GM12878 (cell line): ENCODE data around the gene KIAA1586. TPM values are rescaled to one million over a fixed set of nuclear protein-coding genes. Genes with fewer than 3 reads are reported as not detected.

Source experiments
- ATAC-seq: fragments of 200-7000 bp; cut with Tn5 transposase; 3 replicates; pipeline ENCODE4 v1.9.1; 2020; ENCODE audit warnings: mild to moderate bottlenecking, moderate library complexity
- BruUV-seq: library from RNA; stranded (reverse); fragments of 400-500 nt; replicated peaks from 2 replicates; lab custom pipeline; 2021; lab: Mats Ljungman, UMichigan
- CTCF ChIA-PET: fragments of 300-600 bp; sonication (Branson Sonifier 250); formaldehyde crosslinking; extraction: SDS; loops from one replicate; lab custom pipeline; 2021; ENCODE audit warnings: inconsistent platforms; lab: Yijun Ruan, JAX
- POLR2A ChIA-PET: fragments of 350-600 bp; formaldehyde crosslinking; extraction: SDS; loops from one replicate; lab custom pipeline; 2021; ENCODE audit warnings: inconsistent platforms; lab: Charles Lee
- RAD21 ChIA-PET: fragments of 300-600 bp; sonication (Branson Sonifier 250); formaldehyde crosslinking; loops from one replicate; lab custom pipeline; 2023; ENCODE audit warnings: antibody characterized with exemption; ENCODE audit not compliant: unreplicated experiment; lab: Charles Lee
- SMC1A ChIA-PET: fragments of 300-600 bp; sonication (Branson Sonifier 250); formaldehyde crosslinking; loops from one replicate; lab custom pipeline; 2023; ENCODE audit not compliant: unreplicated experiment, uncharacterized antibody; lab: Charles Lee
- DNase-seq: peaks from one replicate; pipeline ENCODE4 v3.0.0-alpha.2; 2011; ENCODE audit warnings: low read depth, low spot score
- FAIRE-seq: peaks from 3 replicates; lab custom pipeline; 2011; peaks lifted over from hg19 to GRCh38; lab: Jason Lieb, UNC
- H2AFZ ChIP-seq: 2 replicates; pipeline ENCODE4 v1.6.0; 2011; ENCODE audit warnings: low read depth, low read length, control low read depth; ENCODE audit not compliant: control insufficient read depth
- H3K27ac ChIP-seq: 2 replicates; pipeline ENCODE4 v1.5.1; 2011; ENCODE audit warnings: control low read depth; ENCODE audit not compliant: control insufficient read depth, insufficient read depth
- H3K27me3 ChIP-seq, 2 experiments: replicated peaks in 1 of 2; 2 replicates each; pipeline versions ENCODE4 v1.6.0 to v1.6.1; 2011; ENCODE audit warnings: low read length in 1 of 2; ENCODE audit not compliant: control insufficient read depth in 2 of 2, insufficient read depth in 2 of 2
- H3K36me3 ChIP-seq, 2 experiments: 2 replicates each; pipeline ENCODE4 v1.5.1; 2011; ENCODE audit warnings: low read length in 1 of 2; ENCODE audit not compliant: control insufficient read depth in 2 of 2, insufficient read depth in 2 of 2
- H3K4me1 ChIP-seq: 2 replicates; pipeline ENCODE4 v1.6.1; 2011; ENCODE audit warnings: mild to moderate bottlenecking, low read length, moderate library complexity, mixed read lengths; ENCODE audit not compliant: control insufficient read depth, insufficient read depth
- H3K4me2 ChIP-seq: 2 replicates; pipeline ENCODE4 v1.6.0; 2011; ENCODE audit warnings: control low read depth; ENCODE audit not compliant: control insufficient read depth, insufficient read depth
- H3K4me3 ChIP-seq: fragments of 200-600 bp; sonication (generic); 2 replicates; pipeline ENCODE4 v1.5.1; 2016
- H3K79me2 ChIP-seq: 2 replicates; pipeline ENCODE4 v1.6.0; 2011; ENCODE audit warnings: low read length; ENCODE audit not compliant: control insufficient read depth, insufficient read depth
- H3K9ac ChIP-seq: 2 replicates; pipeline ENCODE4 v1.8.0; 2011; ENCODE audit warnings: low read length, control low read depth, mixed read lengths; ENCODE audit not compliant: control insufficient read depth, insufficient read depth
- H3K9me3 ChIP-seq: replicated peaks from 3 replicates; pipeline ENCODE4 v1.5.1; 2011; ENCODE audit warnings: mild to moderate bottlenecking, low read length; ENCODE audit not compliant: control insufficient read depth, insufficient read depth
- H4K20me1 ChIP-seq: 2 replicates; pipeline ENCODE4 v1.6.0; 2011; ENCODE audit not compliant: control insufficient read depth, insufficient read depth
- CBX3 ChIP-seq: fragments of 200-600 bp; sonication (generic); IDR thresholded peaks from 2 replicates; pipeline ENCODE4 v1.6.1; 2016; ENCODE audit warnings: low read depth, borderline replicate concordance
- CEBPB ChIP-seq, 2 experiments: fragments of 150-350 bp in 1 of 2; IDR thresholded peaks; 2 replicates each; pipeline ENCODE4 v1.6.1; 2012 to 2014; ENCODE audit warnings: low read depth in 2 of 2, low read length in 2 of 2, borderline replicate concordance in 1 of 2, inconsistent platforms in 1 of 2
- E2F4 ChIP-seq: IDR thresholded peaks from 2 replicates; pipeline ENCODE4 v1.6.1; 2012; ENCODE audit warnings: low read depth, low read length, improper control_type of control experiment
- E2F8 ChIP-seq: fragments of 450-650 bp; IDR thresholded peaks from 2 replicates; pipeline ENCODE4 v1.6.1; 2018; ENCODE audit warnings: mild to moderate bottlenecking, low read depth, moderate library complexity; ENCODE audit not compliant: partially characterized antibody
- IRF4 ChIP-seq: IDR thresholded peaks from 2 replicates; pipeline ENCODE4 v1.6.1; 2011; ENCODE audit warnings: low read depth, low read length
- JUND ChIP-seq: IDR thresholded peaks from 2 replicates; pipeline ENCODE4 v1.6.1; 2012; ENCODE audit warnings: low read depth, mild to moderate bottlenecking, low read length, improper control_type of control experiment, moderate library complexity
- NR2C1 ChIP-seq: fragments of 450-650 bp; IDR thresholded peaks from 2 replicates; pipeline ENCODE4 v1.6.1; 2017; ENCODE audit warnings: antibody characterized with exemption, mild to moderate bottlenecking, moderate library complexity
- POLR2AphosphoS2 ChIP-seq: IDR thresholded peaks from 2 replicates; pipeline ENCODE4 v1.6.1; 2011; ENCODE audit warnings: low read depth, mild to moderate bottlenecking, low read length, improper control_type of control experiment, moderate library complexity
- SMAD5 ChIP-seq: IDR thresholded peaks from 2 replicates; pipeline ENCODE4 v1.6.1; 2016; ENCODE audit warnings: antibody characterized with exemption, low read depth
- WGBS: methylation state at CpG from one replicate; pipeline ENCODE4 v1.1.6; 2016; ENCODE audit warnings: low lambda C conversion rate; ENCODE audit not compliant: insufficient replicate concordance, insufficient coverage; ENCODE audit errors: missing lambda C conversion rate; 5-methylcytosine and 5-hydroxymethylcytosine counted together
- in situ Hi-C: fragments of 300-500 bp; cut with MboI; formaldehyde crosslinking; loops from 9 replicates; pipeline ENCODE4 v1.14.3; 2018; ENCODE audit warnings: mixed read lengths
- intact Hi-C: fragments of 100-400 bp; cut with micrococcal nuclease; formaldehyde crosslinking; loops from one replicate; pipeline ENCODE4 v1.14.2; 2022; ENCODE audit not compliant: unreplicated experiment
- polyA plus RNA-seq, 11 experiments: library from polyadenylated mRNA; depleted of rRNA in 4 of 11; unstranded in 6 of 11; stranded (reverse) in 5 of 11; fragments of >200 nt; fragmentation: Nextera tagmentation in 4 of 11; fragmentation: Illumina TruSeq in 1 of 11; extraction: Ambion mirVana in 4 of 11; extraction: Trizol in 1 of 11; gene quantifications; 1 replicate in 1 of 11; 2 replicates in 10 of 11; pipeline versions ENCODE4 v1.2.1 to v1.2.3, GENCODE V29; 2011 to 2016; ENCODE audit warnings: inconsistent platforms in 2 of 11, missing spikeins in 2 of 11, low read depth in 1 of 11
- total RNA-seq, 4 experiments: library from RNA; depleted of rRNA in 3 of 4; stranded (reverse); fragments of >200 nt in 3 of 4; fragmentation: Illumina TruSeq in 1 of 4; extraction: Trizol in 1 of 4; gene quantifications; 2 replicates each; pipeline versions ENCODE4 v1.2.1 to v1.2.3, GENCODE V29; 2013 to 2021
- TF ChIP-seq, protein P1 (sequence below): fragments of 450-650 bp; IDR thresholded peaks from 2 replicates; pipeline ENCODE4 v1.6.1; 2018; ENCODE audit warnings: borderline replicate concordance, mild to moderate bottlenecking; ENCODE audit not compliant: partially characterized antibody

Gene KIAA1586
- total and polyA plus RNA-seq, 10 of the 15 experiments (the other 5 are each of a cell fraction or from before 2014, with no cell fraction given) = 13.1 to 33.1 (median 21.2) TPM

DNA sequence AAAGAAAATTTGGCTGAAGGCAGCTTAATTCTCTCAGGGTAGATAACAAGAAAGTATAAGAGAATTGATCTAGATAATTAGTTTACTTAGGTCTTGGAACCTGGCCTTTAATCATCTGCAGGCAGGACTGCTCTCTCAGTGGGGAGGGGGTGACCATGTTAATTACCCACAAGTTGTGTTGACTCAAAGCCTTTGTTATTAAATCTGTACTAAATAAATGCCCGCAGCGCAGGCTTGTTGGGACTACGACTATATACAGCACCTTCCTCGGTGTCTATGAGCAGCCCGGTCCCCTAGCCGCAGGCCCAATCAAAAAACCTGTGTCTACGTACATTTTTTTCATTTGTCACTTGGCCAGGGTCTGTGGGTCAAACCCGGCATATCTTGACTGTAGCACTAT lies 27.9 kb downstream of the KIAA1586 start:
- in situ Hi-C loops (no loop called here), intact Hi-C loops (no loop called here)
- no peak overlapping the region for H3K9ac ChIP-seq
- TF ChIP-seq NR2C1 (no peak), CBX3 (no peak), JUND (no peak), SMAD5 (no peak), IRF4 (no peak), E2F4 (no peak), E2F8 (no peak), CEBPB (IDR thresholded peaks at IDR 0.05; ENCODE audit: borderline replicate concordance in 1 of 2, low read depth in 2 of 2, low read length in 2 of 2) (no peak), POLR2AphosphoS2 (no peak)
- TF ChIP-seq, protein P1, sequence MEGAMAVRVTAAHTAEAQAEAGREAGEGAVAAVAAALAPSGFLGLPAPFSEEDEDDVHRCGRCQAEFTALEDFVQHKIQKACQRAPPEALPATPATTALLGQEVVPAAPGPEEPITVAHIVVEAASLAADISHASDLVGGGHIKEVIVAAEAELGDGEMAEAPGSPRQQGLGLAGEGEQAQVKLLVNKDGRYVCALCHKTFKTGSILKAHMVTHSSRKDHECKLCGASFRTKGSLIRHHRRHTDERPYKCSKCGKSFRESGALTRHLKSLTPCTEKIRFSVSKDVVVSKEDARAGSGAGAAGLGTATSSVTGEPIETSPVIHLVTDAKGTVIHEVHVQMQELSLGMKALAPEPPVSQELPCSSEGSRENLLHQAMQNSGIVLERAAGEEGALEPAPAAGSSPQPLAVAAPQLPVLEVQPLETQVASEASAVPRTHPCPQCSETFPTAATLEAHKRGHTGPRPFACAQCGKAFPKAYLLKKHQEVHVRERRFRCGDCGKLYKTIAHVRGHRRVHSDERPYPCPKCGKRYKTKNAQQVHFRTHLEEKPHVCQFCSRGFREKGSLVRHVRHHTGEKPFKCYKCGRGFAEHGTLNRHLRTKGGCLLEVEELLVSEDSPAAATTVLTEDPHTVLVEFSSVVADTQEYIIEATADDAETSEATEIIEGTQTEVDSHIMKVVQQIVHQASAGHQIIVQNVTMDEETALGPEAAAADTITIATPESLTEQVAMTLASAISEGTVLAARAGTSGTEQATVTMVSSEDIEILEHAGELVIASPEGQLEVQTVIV = no peak
- no peak overlapping the region for H2AFZ ChIP-seq
- 0 out of 4 replicates have a peak, but pooled peaks cover 0 to 6% of the 10 kb centered on the region in 2 experiments for H3K36me3 ChIP-seq
- WGBS = 97% methylated on average over 8 of the region's 8 CpGs
- ATAC-seq (no peak), FAIRE-seq (no peak), DNase-seq (no peak)
- H3K27ac ChIP-seq = no peak overlapping the region
- SMC1A ChIA-PET = no interaction called here
- POLR2A ChIA-PET = no interaction called here
- CTCF ChIA-PET = no interaction called here
- no peaks in the 10 kb centered on the region for H4K20me1 ChIP-seq
- no peak overlapping the region for H3K4me2 ChIP-seq
- H3K4me3 ChIP-seq = no peak overlapping the region
- H3K9me3 ChIP-seq = no peaks in the 10 kb centered on the region
- no TSS peak for BruUV-seq
- H3K79me2 ChIP-seq = no peaks in the 10 kb centered on the region
- no peaks in the 10 kb centered on the region for H3K4me1 ChIP-seq
- no peaks in the 10 kb centered on the region for H3K27me3 ChIP-seq
- RAD21 ChIA-PET = no interaction called here
